ENCODE measurements around the gene DDIT3.

DDIT3 gene

DNA sequence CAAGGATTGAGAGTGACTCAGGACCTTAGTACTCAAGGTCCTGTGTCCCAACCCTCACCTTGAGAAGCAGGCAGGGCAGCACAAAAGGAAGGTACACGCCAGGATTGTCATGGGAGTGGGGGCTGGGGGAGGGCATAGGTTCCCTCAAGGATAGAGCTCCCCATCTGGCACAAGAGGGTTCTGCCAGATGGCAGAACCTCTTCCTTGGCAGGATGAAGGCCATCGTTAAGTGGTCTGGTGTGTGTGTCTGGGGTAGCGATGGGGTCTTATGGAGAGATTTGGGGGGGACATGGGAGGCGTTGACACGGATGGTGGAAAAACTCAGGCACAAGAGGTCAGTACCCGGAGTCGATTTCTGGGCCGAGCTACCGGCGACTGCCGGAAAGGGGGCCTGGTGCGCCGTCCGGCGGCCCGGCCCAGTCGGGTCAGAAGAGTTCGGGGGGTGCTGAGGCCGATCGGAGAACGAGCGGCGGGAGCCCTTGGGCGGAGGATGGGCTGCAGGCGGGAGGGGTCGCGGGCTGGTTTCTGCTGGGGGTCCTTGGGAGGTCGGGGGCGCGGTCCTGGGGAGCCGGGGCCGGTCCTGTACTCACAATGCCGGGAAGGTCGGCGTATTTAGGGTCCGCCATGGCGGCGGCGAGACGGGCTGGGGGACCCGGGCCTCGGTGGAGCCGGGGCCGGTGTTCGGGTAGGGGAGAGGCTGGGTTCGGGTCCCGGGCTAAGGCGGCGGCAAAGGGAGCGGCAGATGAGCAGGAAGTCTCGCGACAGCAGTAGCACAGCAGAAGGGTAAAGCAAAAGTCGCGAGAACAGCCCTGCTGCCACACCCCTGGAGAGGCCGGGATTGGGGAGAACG is 26.3 kb upstream of the DDIT3 start, which contains the start of gene DCTN2:
Gene DCTN2, minus strand, starts transcription at position 755 of the 850 bp plus-strand sequence. Its CDS starts 129 bp downstream, at position 626.
- peak; percentile 97 to 98 (median 98) for DNase-seq

DNA sequence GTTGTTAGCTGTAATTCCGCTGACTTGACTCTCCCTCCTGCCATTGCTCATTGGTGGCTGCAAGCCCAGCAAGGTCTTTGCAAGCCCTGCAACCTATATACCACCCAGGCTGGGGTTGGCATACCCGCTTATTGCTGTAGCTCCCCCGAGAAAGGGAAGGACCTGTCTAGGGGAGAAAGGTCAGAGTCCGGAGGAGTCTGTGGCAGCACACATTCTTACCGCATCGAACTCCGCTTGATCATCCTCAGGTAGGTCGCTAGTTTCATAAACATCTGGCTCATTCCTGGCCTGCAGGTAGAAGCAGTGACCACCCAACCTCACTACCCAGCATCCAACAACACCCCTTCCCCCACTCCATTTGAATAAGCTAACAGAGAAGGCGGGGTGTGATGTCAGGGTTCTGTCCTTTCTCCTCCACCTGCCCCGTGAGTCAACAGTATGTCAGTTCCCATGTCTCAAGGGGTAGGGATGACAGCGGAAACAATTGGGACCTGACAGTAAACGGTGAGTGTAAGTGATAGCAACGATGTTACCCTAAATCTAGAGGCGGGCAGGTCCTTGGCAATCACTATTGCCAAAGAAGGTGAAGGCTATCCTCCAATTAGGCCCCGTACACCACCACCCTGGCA is 25.6 kb upstream of the DDIT3 start:
- peak in 1 of 3 donors; percentile 23 for DNase-seq

- no peak for DNase-seq
These were observed 23.3 kb upstream of the DDIT3 start for GRCh38 chr12:57543581-57543980.

- DNase-seq: no peak
These were observed 21.4 kb upstream of the DDIT3 start for GRCh38 chr12:57541717-57542116.

GRCh38 chr12:57541001-57541400 is 20.7 kb upstream of the DDIT3 start:
- DNase-seq: no peak

- no peak for DNase-seq
These were observed 18.9 kb upstream of the DDIT3 start for GRCh38 chr12:57539134-57539768.

GRCh38 chr12:57536597-57536942 is 16.3 kb upstream of the DDIT3 start:
- no peak for DNase-seq

DNA sequence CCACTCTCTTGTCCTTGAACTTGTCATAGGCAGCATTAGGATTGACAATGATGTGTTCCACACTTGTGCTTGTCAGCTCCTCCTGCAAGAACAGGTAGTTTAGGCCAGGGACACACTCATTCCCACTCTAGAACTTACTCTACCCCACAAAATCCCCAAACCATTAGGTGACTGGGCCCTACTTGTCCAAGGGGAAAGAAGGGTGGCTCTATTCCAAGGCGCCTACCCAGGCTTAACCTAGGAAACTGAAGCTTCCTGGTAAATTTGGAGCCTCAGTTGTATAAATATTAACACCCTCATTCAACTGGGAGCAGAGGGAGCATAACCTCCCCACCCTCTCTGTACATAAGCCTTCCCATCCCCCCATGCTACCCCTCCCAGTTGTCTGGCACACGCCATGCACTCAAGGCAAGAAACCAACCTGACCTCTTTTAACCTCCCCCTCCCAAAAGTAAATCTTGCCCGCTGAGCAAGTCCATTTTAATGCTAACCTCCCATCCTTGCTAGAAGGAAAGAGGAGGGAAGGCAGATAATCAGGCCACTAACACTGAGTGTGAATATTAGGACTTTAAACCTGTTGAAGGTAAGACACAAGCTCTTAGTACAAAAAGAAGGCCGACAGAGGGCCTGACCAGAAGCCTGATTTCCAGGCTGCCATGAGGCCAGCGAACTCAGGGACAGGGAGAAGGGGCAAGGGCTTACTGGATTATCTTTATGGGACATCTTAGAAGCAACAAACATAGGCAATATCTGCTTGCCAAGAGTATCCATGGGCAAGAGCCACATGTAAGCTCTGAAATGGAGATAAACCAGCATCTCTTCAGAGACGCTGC is 15.7 kb upstream of the DDIT3 start:
- DNase-seq: no peak

GRCh38 chr12:57534991-57535543 is 14.8 kb upstream of the DDIT3 start:
- no peak for DNase-seq

- DNase-seq: no peak
These were observed 13.9 kb upstream of the DDIT3 start for GRCh38 chr12:57534250-57534649.

GRCh38 chr12:57533108-57533507 is 12.8 kb upstream of the DDIT3 start:
- no peak for DNase-seq

DNA sequence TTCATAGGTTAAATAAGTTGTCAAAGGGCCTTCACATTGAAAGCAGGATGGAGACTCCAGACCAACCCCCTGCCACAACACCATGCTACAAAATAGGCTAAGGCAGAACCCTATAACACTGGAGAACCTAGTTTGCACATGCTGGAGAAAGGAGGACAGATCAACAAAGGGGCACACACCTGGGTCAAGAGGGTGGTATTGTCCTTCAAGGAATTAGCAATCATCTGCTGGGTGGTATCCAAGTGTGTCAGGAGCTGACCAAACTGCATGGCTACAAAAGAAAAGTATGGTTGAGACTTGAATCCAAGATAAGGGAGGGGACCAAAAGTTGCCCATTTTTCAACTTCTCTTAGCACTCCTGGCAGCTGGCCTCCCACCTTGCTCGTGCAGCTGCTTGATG is 11.5 kb upstream of the DDIT3 start:
- DNase-seq: no peak

DNA sequence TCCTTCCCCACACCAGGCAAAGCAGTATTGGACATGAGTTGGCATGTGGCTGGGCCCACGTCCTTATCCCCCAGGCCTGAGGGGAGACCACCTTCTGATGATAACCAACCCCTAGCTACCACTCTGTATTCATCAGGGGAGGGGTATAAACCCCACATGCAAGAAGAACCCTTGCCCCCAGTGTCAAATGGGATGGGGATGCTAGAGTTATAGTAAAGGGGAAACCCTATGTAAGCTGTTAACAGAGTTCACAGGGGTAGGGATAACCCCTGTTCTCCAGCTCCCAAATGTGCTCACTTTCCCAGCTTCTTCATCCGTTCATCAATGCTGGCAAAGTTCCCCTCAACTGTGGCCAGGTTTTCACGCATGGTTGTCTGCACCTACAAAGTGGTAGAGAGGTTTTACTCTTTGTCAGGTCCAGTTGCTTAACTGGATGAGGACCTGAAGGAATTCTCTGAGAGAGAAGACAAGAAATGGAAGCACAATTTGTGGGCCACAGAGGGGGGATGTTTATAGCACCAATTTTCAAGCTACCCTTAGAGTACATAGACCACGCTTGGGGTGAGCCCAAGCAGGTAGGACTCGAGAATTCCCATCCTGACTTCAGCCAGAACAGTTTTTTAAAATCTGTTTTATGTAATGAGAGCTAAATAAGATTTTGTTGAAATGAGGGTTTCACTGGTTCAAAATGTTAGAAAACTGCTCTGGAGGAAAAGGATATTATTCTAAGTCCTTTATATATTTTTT is 10.3 kb upstream of the DDIT3 start:
- DNase-seq: no peak

- DNase-seq: no peak
These were observed 9.5 kb upstream of the DDIT3 start for GRCh38 chr12:57529831-57530230.

DNA sequence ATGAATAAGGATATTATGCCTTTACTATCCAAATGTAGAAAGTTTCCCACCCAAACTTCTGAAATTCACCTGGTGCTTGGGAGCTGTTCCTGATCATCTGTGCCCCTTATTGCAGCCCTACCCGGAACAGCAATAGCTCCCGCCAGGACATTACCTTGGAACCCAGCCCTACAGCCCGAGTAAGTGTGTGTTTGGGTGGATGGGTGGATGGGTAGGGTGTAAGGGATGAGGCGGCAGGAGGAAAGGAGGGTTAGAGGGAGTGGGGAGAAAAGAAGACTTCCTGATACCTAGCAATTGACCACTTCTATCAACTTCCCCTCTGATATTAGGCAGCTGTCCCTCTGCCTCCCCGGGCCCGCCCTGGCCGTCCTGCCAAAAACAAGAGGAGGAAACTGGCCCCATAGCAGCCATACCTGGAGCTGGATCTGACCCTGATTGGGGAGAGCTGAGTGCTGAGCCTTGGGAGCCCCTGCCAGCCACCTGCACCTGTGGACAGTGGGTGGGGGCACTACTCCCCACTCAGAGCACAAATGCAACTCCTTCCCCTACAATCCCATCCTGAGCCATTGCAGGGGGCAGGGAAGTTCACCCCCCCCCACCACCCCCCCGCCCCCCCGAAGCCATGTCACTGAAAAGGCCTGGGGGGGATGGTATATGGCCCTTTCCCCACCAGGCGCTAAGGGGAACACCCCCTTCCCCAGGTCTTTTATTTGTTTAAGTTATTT is 8.7 kb upstream of the DDIT3 start:
- no peak for DNase-seq

GRCh38 chr12:57528176-57528575 is 7.9 kb upstream of the DDIT3 start:
- no peak for DNase-seq

DNA sequence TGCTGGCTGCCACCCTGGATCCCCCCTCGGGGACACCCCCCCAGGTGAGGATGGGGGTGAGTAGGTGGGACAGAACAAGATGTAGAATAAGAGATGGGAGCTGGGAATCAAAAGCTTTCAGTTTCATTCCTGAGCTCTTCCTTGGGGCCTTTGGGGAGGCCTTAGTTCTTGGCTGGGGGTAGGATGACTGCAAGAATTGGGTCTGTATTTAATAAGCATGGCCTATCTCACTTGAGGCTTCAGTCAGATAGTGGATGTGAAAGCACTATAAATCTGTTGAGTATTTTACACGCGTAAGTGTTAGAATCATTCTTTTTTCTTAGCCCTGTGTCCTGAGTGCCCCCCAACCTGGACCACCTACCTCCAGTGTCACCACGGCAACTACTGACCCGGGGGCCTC is 6.9 kb upstream of the DDIT3 start:
- no peak for DNase-seq

- no peak for DNase-seq
These were observed 6.3 kb upstream of the DDIT3 start for GRCh38 chr12:57526477-57527126.

DNA sequence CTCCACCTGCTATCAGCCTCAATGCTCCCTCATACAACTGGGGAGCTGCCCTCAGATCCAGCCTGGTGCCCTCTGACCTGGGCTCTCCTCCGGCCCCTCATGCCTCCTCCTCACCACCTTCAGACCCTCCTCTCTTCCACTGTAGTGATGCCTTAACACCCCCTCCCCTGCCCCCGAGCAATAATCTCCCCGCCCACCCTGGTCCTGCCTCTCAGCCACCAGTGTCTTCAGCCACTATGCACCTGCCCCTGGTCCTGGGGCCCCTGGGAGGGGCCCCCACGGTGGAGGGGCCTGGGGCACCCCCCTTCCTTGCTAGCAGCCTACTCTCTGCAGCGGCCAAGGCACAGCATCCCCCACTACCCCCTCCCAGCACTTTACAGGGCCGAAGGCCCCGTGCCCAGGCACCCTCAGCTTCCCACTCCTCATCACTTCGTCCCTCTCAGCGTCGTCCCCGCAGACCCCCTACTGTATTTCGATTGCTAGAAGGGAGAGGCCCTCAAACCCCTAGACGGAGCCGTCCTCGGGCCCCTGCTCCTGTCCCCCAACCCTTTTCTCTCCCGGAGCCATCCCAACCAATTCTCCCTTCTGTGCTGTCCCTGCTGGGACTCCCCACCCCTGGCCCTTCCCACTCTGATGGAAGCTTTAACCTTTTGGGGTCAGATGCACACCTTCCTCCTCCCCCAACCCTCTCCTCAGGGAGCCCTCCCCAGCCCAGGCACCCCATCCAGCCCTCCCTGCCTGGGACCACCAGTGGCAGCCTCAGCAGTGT is 5.5 kb upstream of the DDIT3 start:
- DNase-seq: no peak

All from suppressor macrophage treated with lipopolysaccharide for 1 hour (primary cell).